K562 (cell line): ENCODE data around the gene ZNF844. TPM values are rescaled to one million over a fixed set of nuclear protein-coding genes. Genes with fewer than 3 reads are reported as not detected.

ENCODE experiments used
- E2F6 ChIP-seq, 2 experiments: IDR thresholded peaks; 2 replicates each; pipeline ENCODE4 v1.6.1; 2011; ENCODE audit warnings: borderline replicate concordance in 1 of 2, control low read depth in 1 of 2, low read depth in 1 of 2, low read length in 1 of 2, mild to moderate bottlenecking in 1 of 2, mixed read lengths in 1 of 2, moderate library complexity in 1 of 2; ENCODE audit not compliant: insufficient read depth in 1 of 2, insufficient read length in 1 of 2, poor library complexity in 1 of 2, severe bottlenecking in 1 of 2; ENCODE audit errors: extremely low read depth in 1 of 2
- ELF4 ChIP-seq: fragments of 450-650 bp; formaldehyde crosslinking; IDR thresholded peaks from 2 replicates; pipeline ENCODE4 v1.4.0; 2022; ENCODE audit warnings: missing genetic modification characterization
- ILF3 ChIP-seq: fragments of 450-650 bp; IDR thresholded peaks from 2 replicates; pipeline ENCODE4 v1.6.1; 2018; ENCODE audit warnings: antibody characterized with exemption, mild to moderate bottlenecking, moderate library complexity, borderline replicate concordance
- POLR2AphosphoS5 ChIP-seq: IDR thresholded peaks from 2 replicates; pipeline ENCODE4 v1.6.1; 2011; ENCODE audit warnings: mild to moderate bottlenecking, low read depth, low read length, moderate library complexity; ENCODE audit not compliant: control insufficient read depth, insufficient read depth
- SUPT5H ChIP-seq: fragments of 450-650 bp; IDR thresholded peaks from 2 replicates; pipeline ENCODE4 v1.6.1; 2016
- ZNF551 ChIP-seq: fragments of 250-450 bp; sonication (Bioruptor Pico); IDR thresholded peaks from 2 replicates; pipeline ENCODE4 v1.5.0; 2021; ENCODE audit warnings: mild to moderate bottlenecking, moderate library complexity
- polyA plus RNA-seq, 8 experiments: library from polyadenylated mRNA; depleted of rRNA in 4 of 8; stranded (reverse) in 5 of 8; unstranded in 3 of 8; fragments of >200 nt; fragmentation: Nextera tagmentation in 2 of 8; fragmentation: Illumina TruSeq in 1 of 8; extraction: Ambion mirVana in 2 of 8; extraction: Trizol in 1 of 8; gene quantifications; 2 replicates each; pipeline versions ENCODE4 v1.2.1 to v1.2.3, GENCODE V29; 2011 to 2014; ENCODE audit warnings: inconsistent platforms in 1 of 8, missing spikeins in 1 of 8
- total RNA-seq, 7 experiments: library from RNA; depleted of rRNA in 6 of 7; stranded (reverse); fragments of >200 nt in 6 of 7; fragmentation: Illumina TruSeq in 2 of 7; extraction: Trizol in 2 of 7; gene quantifications; 2 replicates each; pipeline versions ENCODE4 v1.2.1 to v1.2.3, GENCODE V29; 2011 to 2021; ENCODE audit warnings: low replicate concordance in 1 of 7
- TF ChIP-seq, protein P1 (sequence below), 2 experiments: IDR thresholded peaks in 1 of 2; conservative IDR thresholded peaks in 1 of 2; 2 replicates each; pipeline ENCODE4 v1.6.1; 2016; ENCODE audit warnings: low read depth in 2 of 2, mild to moderate bottlenecking in 1 of 2, missing compliant biosample characterization in 1 of 2, missing genetic modification characterization in 1 of 2, moderate library complexity in 1 of 2
- TF ChIP-seq, protein P2 (sequence below), 2 experiments: fragments of 450-650 bp; IDR thresholded peaks; 2 replicates each; pipeline ENCODE4 v1.6.1; 2018; ENCODE audit warnings: mild to moderate bottlenecking in 2 of 2, low read depth in 1 of 2; ENCODE audit not compliant: partially characterized antibody in 2 of 2
- TF ChIP-seq, protein P3 (sequence below): fragments of 250-450 bp; sonication (Bioruptor Pico); IDR thresholded peaks from 2 replicates; pipeline ENCODE4 v1.5.0; 2021
- TF ChIP-seq, protein P4 (sequence below), 3 experiments: fragments of 200-800 bp in 1 of 3; sonication (Bioruptor generic) in 1 of 3; sonication (generic) in 1 of 3; formaldehyde crosslinking in 1 of 3; IDR thresholded peaks; 2 replicates each; pipeline versions ENCODE4 v1.6.1 to v1.8.0; 2016 to 2022; ENCODE audit warnings: mild to moderate bottlenecking in 2 of 3, missing compliant biosample characterization in 2 of 3, missing genetic modification characterization in 2 of 3, missing genetic modification reagents in 1 of 3

Gene ZNF844
- total and polyA plus RNA-seq, 9 of the 15 experiments (the other 6 are each of a cell fraction or from before 2014, with no cell fraction given) = 0.80 to 4.5 (median 2.2) TPM

- TF ChIP-seq, protein P1, sequence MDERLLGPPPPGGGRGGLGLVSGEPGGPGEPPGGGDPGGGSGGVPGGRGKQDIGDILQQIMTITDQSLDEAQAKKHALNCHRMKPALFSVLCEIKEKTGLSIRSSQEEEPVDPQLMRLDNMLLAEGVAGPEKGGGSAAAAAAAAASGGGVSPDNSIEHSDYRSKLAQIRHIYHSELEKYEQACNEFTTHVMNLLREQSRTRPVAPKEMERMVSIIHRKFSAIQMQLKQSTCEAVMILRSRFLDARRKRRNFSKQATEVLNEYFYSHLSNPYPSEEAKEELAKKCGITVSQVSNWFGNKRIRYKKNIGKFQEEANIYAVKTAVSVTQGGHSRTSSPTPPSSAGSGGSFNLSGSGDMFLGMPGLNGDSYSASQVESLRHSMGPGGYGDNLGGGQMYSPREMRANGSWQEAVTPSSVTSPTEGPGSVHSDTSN (CRISPR knock-in tag; IDR thresholded peaks at IDR 0.05; ENCODE audit: low read depth) = no peak
- TF ChIP-seq, protein P1 (tag; conservative IDR thresholded peaks at IDR 0.05; ENCODE audit: low read depth) = peak; percentile 56; the same call in 1 of the 2 replicates
- TF ChIP-seq, protein P2, sequence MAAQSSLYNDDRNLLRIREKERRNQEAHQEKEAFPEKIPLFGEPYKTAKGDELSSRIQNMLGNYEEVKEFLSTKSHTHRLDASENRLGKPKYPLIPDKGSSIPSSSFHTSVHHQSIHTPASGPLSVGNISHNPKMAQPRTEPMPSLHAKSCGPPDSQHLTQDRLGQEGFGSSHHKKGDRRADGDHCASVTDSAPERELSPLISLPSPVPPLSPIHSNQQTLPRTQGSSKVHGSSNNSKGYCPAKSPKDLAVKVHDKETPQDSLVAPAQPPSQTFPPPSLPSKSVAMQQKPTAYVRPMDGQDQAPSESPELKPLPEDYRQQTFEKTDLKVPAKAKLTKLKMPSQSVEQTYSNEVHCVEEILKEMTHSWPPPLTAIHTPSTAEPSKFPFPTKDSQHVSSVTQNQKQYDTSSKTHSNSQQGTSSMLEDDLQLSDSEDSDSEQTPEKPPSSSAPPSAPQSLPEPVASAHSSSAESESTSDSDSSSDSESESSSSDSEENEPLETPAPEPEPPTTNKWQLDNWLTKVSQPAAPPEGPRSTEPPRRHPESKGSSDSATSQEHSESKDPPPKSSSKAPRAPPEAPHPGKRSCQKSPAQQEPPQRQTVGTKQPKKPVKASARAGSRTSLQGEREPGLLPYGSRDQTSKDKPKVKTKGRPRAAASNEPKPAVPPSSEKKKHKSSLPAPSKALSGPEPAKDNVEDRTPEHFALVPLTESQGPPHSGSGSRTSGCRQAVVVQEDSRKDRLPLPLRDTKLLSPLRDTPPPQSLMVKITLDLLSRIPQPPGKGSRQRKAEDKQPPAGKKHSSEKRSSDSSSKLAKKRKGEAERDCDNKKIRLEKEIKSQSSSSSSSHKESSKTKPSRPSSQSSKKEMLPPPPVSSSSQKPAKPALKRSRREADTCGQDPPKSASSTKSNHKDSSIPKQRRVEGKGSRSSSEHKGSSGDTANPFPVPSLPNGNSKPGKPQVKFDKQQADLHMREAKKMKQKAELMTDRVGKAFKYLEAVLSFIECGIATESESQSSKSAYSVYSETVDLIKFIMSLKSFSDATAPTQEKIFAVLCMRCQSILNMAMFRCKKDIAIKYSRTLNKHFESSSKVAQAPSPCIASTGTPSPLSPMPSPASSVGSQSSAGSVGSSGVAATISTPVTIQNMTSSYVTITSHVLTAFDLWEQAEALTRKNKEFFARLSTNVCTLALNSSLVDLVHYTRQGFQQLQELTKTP (IDR thresholded peaks at IDR 0.05; ENCODE audit: low read depth in 1 of 2, partially characterized antibody in 2 of 2) = no peak
- TF ChIP-seq, protein P3, sequence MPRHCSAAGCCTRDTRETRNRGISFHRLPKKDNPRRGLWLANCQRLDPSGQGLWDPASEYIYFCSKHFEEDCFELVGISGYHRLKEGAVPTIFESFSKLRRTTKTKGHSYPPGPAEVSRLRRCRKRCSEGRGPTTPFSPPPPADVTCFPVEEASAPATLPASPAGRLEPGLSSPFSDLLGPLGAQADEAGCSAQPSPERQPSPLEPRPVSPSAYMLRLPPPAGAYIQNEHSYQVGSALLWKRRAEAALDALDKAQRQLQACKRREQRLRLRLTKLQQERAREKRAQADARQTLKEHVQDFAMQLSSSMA = no peak
- peak; percentile 67 for TF ChIP-seq SUPT5H
- TF ChIP-seq ZNF551 = no peak
- TF ChIP-seq ELF4 (CRISPR knock-in tag) = no peak
- TF ChIP-seq, protein P4, sequence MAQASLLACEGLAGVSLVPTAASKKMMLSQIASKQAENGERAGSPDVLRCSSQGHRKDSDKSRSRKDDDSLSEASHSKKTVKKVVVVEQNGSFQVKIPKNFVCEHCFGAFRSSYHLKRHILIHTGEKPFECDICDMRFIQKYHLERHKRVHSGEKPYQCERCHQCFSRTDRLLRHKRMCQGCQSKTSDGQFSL (CRISPR knock-in tag; IDR thresholded peaks at IDR 0.05) = no peak
- TF ChIP-seq, protein P4 (tag; IDR thresholded peaks at IDR 0.05) = peak in 1 of 2 experiments; percentile 44; a peak in 1 of 4 replicates
- TF ChIP-seq ILF3 = no peak
- 0 out of 2 replicates have a peak, but pooled peaks have one; percentile 41 for TF ChIP-seq POLR2AphosphoS5
- TF ChIP-seq E2F6 (IDR thresholded peaks at IDR 0.05; ENCODE audit: borderline replicate concordance in 1 of 2, extremely low read depth in 1 of 2, insufficient read depth in 1 of 2, insufficient read length in 1 of 2, low read depth in 1 of 2, low read length in 1 of 2, poor library complexity in 1 of 2, severe bottlenecking in 1 of 2) = peak in 1 of 2 experiments; percentile 5
These were observed 29.0 kb upstream of the ZNF844 start, which contains the start of gene ZNF433 (continued) for GRCh38 chr19:12035220-12036172.
